ENCODE data around the gene TSPAN18. TPM values are rescaled to one million over a fixed set of nuclear protein-coding genes. Genes with fewer than 3 reads are reported as not detected.

The TSPAN18 gene
- total RNA-seq, 2 experiments from 2014 or later: not detected

DNA sequence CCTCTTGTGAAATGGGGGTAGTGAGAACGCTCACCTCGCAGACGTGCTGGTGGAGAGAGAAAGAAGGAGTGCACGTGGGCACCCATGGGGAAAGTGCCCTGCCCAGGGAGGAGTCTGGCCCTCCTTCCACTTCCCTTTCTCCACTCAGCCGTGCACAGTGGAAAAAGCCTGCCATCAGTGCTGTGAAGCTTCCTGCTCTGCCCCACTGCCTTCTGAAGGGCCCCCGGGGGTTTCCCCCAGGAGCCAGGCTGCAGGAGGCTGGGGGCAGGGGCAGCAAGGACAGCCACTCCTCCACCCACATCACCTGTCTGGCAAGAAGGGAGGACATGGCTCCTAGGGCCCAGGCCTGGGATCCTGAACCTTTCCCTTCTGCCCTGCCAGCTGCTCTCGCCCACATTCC is 216.4 kb downstream of the TSPAN18 start:
- Histone ChIP-seq H3K4me1 (ENCODE audit: insufficient read depth, low read length, poor library complexity, severe bottlenecking) (peaks cover 27% of the 10 kb centered on the region), H3K79me2 (ENCODE audit: insufficient read depth, low read depth, low read length) (no peaks in the 10 kb centered on the region), H3K9me3 (ENCODE audit: low read length) (no peaks in the 10 kb centered on the region), H3K4me2 (ENCODE audit: low read length) (peak overlapping the region; percentile 65), H3K9me2 (ENCODE audit: insufficient read depth, low read length) (no peaks in the 10 kb centered on the region), H2AFZ (ENCODE audit: low read length) (peak overlapping the region; percentile 35; the same call in 1 of the 2 replicates), H3K4me3 (ENCODE audit: low read depth, low read length, poor library complexity, severe bottlenecking) (peak overlapping the region; percentile 24), H3K27ac (ENCODE audit: low read depth, low read length, poor library complexity, severe bottlenecking) (peak overlapping the region; percentile 20), H4K20me1 (ENCODE audit: insufficient read depth, low read length) (no peaks in the 10 kb centered on the region), H3K36me3 (ENCODE audit: insufficient read depth, low read length) (no peaks in the 10 kb centered on the region)
- ChIA-PET CTCF (ENCODE audit: unreplicated experiment) (interaction anchor here (1.0 kb wide), 1 partner anchor 16 kb away, joined by 4 read pairs; no protein-coding TSS in a partner anchor), POLR2A (no interaction called here)
- intact Hi-C loops (cut with micrococcal nuclease; ENCODE audit: unreplicated experiment): loop anchor here (5.0 kb wide), 1 partner anchor 89 kb away; no protein-coding TSS in a partner anchor
- DNase-seq (ENCODE audit: low spot score): peak; percentile 83
- BruUV-seq (replicated peaks): no TSS peak
- TF ChIP-seq, protein P1, sequence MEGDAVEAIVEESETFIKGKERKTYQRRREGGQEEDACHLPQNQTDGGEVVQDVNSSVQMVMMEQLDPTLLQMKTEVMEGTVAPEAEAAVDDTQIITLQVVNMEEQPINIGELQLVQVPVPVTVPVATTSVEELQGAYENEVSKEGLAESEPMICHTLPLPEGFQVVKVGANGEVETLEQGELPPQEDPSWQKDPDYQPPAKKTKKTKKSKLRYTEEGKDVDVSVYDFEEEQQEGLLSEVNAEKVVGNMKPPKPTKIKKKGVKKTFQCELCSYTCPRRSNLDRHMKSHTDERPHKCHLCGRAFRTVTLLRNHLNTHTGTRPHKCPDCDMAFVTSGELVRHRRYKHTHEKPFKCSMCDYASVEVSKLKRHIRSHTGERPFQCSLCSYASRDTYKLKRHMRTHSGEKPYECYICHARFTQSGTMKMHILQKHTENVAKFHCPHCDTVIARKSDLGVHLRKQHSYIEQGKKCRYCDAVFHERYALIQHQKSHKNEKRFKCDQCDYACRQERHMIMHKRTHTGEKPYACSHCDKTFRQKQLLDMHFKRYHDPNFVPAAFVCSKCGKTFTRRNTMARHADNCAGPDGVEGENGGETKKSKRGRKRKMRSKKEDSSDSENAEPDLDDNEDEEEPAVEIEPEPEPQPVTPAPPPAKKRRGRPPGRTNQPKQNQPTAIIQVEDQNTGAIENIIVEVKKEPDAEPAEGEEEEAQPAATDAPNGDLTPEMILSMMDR (conservative IDR thresholded peaks at IDR 0.05; ENCODE audit: low read length): no peak
- TF ChIP-seq EZH2phosphoT487 (IDR thresholded peaks at IDR 0.05; ENCODE audit: borderline replicate concordance, low read depth, low read length): no peak

DNA sequence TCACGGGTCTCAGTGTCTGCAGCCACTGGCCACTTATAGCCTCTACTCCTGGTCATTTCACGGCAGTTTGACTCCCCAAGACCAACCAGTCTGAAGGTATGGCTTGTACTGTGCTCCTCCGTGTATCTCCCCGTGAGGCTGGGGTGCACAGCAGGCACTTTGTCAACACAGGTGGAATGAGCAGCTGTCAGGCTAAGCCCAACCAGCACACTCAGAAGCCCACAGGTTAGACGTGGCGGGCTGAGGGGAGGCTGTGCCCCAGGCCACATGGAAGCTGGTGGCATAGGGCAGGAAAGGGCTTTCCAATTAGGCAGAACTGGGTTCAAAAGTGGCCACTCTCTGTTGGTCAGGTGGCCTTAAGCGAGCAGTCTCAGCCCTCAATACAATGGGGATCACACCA is 216.9 kb downstream of the TSPAN18 start:
- Histone ChIP-seq H3K36me3 (ENCODE audit: insufficient read depth, low read length) (no peaks in the 10 kb centered on the region), H3K79me2 (ENCODE audit: insufficient read depth, low read depth, low read length) (no peaks in the 10 kb centered on the region), H3K4me1 (ENCODE audit: insufficient read depth, low read length, poor library complexity, severe bottlenecking) (peaks cover 27% of the 10 kb centered on the region), H2AFZ (ENCODE audit: low read length) (no peak overlapping the region), H3K9me2 (ENCODE audit: insufficient read depth, low read length) (no peaks in the 10 kb centered on the region), H3K4me2 (ENCODE audit: low read length) (peak overlapping the region; percentile 65), H4K20me1 (ENCODE audit: insufficient read depth, low read length) (no peaks in the 10 kb centered on the region), H3K4me3 (ENCODE audit: low read depth, low read length, poor library complexity, severe bottlenecking) (peak overlapping the region; percentile 24), H3K9me3 (ENCODE audit: low read length) (no peaks in the 10 kb centered on the region), H3K27ac (ENCODE audit: low read depth, low read length, poor library complexity, severe bottlenecking) (peak overlapping the region; percentile 10)
- peak; percentile 62 for DNase-seq (ENCODE audit: low spot score)
- no peak for TF ChIP-seq EZH2phosphoT487 (IDR thresholded peaks at IDR 0.05; ENCODE audit: borderline replicate concordance, low read depth, low read length)
- TF ChIP-seq, protein P1 (conservative IDR thresholded peaks at IDR 0.05; ENCODE audit: low read length): no peak
- POLR2A ChIA-PET: no interaction called here
- intact Hi-C loops (cut with micrococcal nuclease; ENCODE audit: unreplicated experiment): loop anchor here (5.0 kb wide), 1 partner anchor 89 kb away; no protein-coding TSS in a partner anchor
- BruUV-seq (replicated peaks): no TSS peak
- CTCF ChIA-PET (ENCODE audit: unreplicated experiment): interaction anchor here (1.0 kb wide), 1 partner anchor 17 kb away, joined by 4 read pairs; no protein-coding TSS in a partner anchor

DNA sequence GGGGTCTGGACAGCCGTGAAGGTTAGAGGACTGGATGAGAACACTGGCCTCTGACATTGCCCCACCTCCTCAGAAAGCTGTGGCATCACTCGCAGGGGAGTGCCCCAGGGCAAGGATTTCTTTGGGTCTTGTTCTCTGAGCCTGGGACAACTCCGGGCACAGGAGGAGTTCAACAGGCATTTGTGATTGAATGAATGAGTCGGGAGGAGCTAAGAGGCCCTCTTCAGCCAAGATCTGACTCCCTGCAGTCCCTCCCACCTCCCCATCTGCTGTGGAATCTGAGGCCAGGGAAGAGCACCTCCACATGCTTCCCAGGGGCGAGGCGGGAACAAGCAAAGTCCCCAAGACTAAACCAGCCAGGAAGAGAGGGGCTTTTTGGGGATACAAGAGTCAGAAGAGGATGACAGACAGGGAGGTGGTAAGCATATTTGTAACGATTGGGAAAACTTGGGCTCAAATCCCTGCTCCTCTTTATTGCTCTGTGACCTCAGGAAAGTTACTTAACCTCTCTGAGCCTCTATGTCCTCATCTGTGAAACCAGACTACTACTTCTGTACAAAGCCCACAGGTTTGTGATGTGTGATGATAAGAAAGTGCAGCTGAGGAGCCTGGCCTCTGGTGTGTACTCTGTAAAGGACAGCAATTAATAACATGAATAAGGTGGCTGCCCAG is 217.6 kb downstream of the TSPAN18 start:
- Histone ChIP-seq H3K79me2 (ENCODE audit: insufficient read depth, low read depth, low read length) (no peaks in the 10 kb centered on the region), H3K4me2 (ENCODE audit: low read length) (peak overlapping the region; percentile 65; the same call in 1 of the 2 replicates), H4K20me1 (ENCODE audit: insufficient read depth, low read length) (no peaks in the 10 kb centered on the region), H2AFZ (ENCODE audit: low read length) (no peak overlapping the region), H3K4me1 (ENCODE audit: insufficient read depth, low read length, poor library complexity, severe bottlenecking) (peaks cover 27% of the 10 kb centered on the region), H3K36me3 (ENCODE audit: insufficient read depth, low read length) (no peaks in the 10 kb centered on the region), H3K9me3 (ENCODE audit: low read length) (no peaks in the 10 kb centered on the region), H3K27ac (ENCODE audit: low read depth, low read length, poor library complexity, severe bottlenecking) (no peak overlapping the region), H3K9me2 (ENCODE audit: insufficient read depth, low read length) (no peaks in the 10 kb centered on the region), H3K4me3 (ENCODE audit: low read depth, low read length, poor library complexity, severe bottlenecking) (no peak overlapping the region)
- no peak for TF ChIP-seq EZH2phosphoT487 (IDR thresholded peaks at IDR 0.05; ENCODE audit: borderline replicate concordance, low read depth, low read length)
- TF ChIP-seq, protein P1 (conservative IDR thresholded peaks at IDR 0.05; ENCODE audit: low read length): no peak
- no peak for DNase-seq (ENCODE audit: low spot score)
- CTCF ChIA-PET (ENCODE audit: unreplicated experiment): no interaction called here
- intact Hi-C loops (cut with micrococcal nuclease; ENCODE audit: unreplicated experiment): loop anchor here (5.0 kb wide), 1 partner anchor 88 kb away; no protein-coding TSS in a partner anchor
- POLR2A ChIA-PET: interaction anchor here (0.6 kb wide), 1 partner anchor 338 kb away, joined by 3 read pairs; no protein-coding TSS in a partner anchor
- BruUV-seq (replicated peaks): no TSS peak
